Liver (tissue), 9 donors: Measurements from ENCODE around the gene FUCA2. TPM values are rescaled to one million over a fixed set of nuclear protein-coding genes. Genes with fewer than 3 reads are reported as not detected.

ENCODE experiments used
- DNase-seq: peaks from one replicate; pipeline ENCODE4 v3.0.0-alpha.2; 2017; ENCODE audit warnings: low spot score
- H3K27ac ChIP-seq, 2 donors: one replicate each; pipeline ENCODE4 v1.7.0; 2013; ENCODE audit warnings: inconsistent platforms in 2 of 2, low read length in 2 of 2, control low read depth in 1 of 2, low read depth in 1 of 2, mild to moderate bottlenecking in 1 of 2
- H3K27me3 ChIP-seq, 4 donors: one replicate each; pipeline versions ENCODE4 v1.6.1 to v1.7.0; 2013; ENCODE audit warnings: low read length in 3 of 4, inconsistent platforms in 1 of 4, mild to moderate bottlenecking in 1 of 4, moderate library complexity in 1 of 4; ENCODE audit not compliant: control insufficient read depth in 4 of 4, insufficient read depth in 4 of 4
- H3K36me3 ChIP-seq, 4 donors: one replicate each; pipeline versions ENCODE4 v1.6.1 to v1.7.0; 2013; ENCODE audit warnings: low read length in 3 of 4, mild to moderate bottlenecking in 3 of 4, low read depth in 1 of 4, moderate library complexity in 1 of 4; ENCODE audit not compliant: control insufficient read depth in 4 of 4, insufficient read depth in 3 of 4
- H3K4me1 ChIP-seq, 4 donors: one replicate each; pipeline versions ENCODE4 v1.6.1 to v1.7.0; 2013; ENCODE audit warnings: low read length in 3 of 4, mild to moderate bottlenecking in 3 of 4, moderate library complexity in 1 of 4; ENCODE audit not compliant: control insufficient read depth in 4 of 4, insufficient read depth in 4 of 4
- H3K4me3 ChIP-seq, 3 donors: one replicate each; pipeline versions ENCODE4 v1.6.1 to v1.7.0; 2013; ENCODE audit warnings: low read length in 3 of 3, control low read depth in 1 of 3, low read depth in 1 of 3, mild to moderate bottlenecking in 1 of 3
- H3K9ac ChIP-seq, 2 donors: one replicate each; pipeline ENCODE4 v1.7.0; 2013; ENCODE audit warnings: low read length in 2 of 2, mild to moderate bottlenecking in 2 of 2, moderate library complexity in 2 of 2, control low read depth in 1 of 2, low read depth in 1 of 2
- H3K9me3 ChIP-seq, 4 donors: one replicate each; pipeline versions ENCODE4 v1.6.1 to v1.7.0; 2013; ENCODE audit warnings: low read length in 3 of 4; ENCODE audit not compliant: control insufficient read depth in 4 of 4
- EGR1 ChIP-seq, 2 donors: IDR thresholded peaks; 2 replicates each; pipeline ENCODE4 v1.6.1; 2016 to 2018; ENCODE audit warnings: antibody characterized with exemption in 2 of 2, low read depth in 2 of 2
- GABPA ChIP-seq, 2 donors: IDR thresholded peaks in 1 of 2; conservative IDR thresholded peaks in 1 of 2; 2 replicates each; pipeline ENCODE4 v1.6.1; 2016; ENCODE audit warnings: antibody characterized with exemption in 2 of 2, mild to moderate bottlenecking in 1 of 2, moderate library complexity in 1 of 2
- HNF4A ChIP-seq, 2 donors: conservative IDR thresholded peaks; 2 replicates each; pipeline ENCODE4 v1.6.1; 2016; ENCODE audit warnings: antibody characterized with exemption in 2 of 2, mild to moderate bottlenecking in 2 of 2
- HNF4G ChIP-seq: IDR thresholded peaks from 2 replicates; pipeline ENCODE4 v1.6.1; 2016; ENCODE audit warnings: antibody characterized with exemption
- JUND ChIP-seq, 2 donors: IDR thresholded peaks; 2 replicates each; pipeline ENCODE4 v1.6.1; 2016; ENCODE audit warnings: antibody characterized with exemption in 2 of 2
- RXRA ChIP-seq, 2 donors: IDR thresholded peaks; 2 replicates each; pipeline ENCODE4 v1.6.1; 2017 to 2018; ENCODE audit warnings: antibody characterized with exemption in 2 of 2, mild to moderate bottlenecking in 1 of 2
- WGBS: extraction: QIAGEN DNeasy Blood & Tissue Kit; methylation state at CpG from one replicate; pipeline ENCODE4 v1.1.7; 2013; 5-methylcytosine and 5-hydroxymethylcytosine counted together
- polyA plus RNA-seq, 2 donors: library from polyadenylated mRNA; stranded (reverse) in 1 of 2; unstranded in 1 of 2; fragments of 200-250 nt in 1 of 2; fragments of >200 nt in 1 of 2; fragmentation: Nextera tagmentation in 1 of 2; extraction: Ambion mirVana in 1 of 2; gene quantifications; one replicate each; pipeline versions ENCODE4 v1.2.1 to v1.2.3, GENCODE V29; 2013 to 2015
- total RNA-seq, 2 donors: library from RNA; depleted of rRNA; stranded (reverse); fragments of >200 nt; gene quantifications; one replicate each; pipeline ENCODE4 v1.2.3, GENCODE V29; 2014
- TF ChIP-seq, protein P1 (sequence below): IDR thresholded peaks from 2 replicates; pipeline ENCODE4 v1.6.1; 2016; ENCODE audit warnings: antibody characterized with exemption
- TF ChIP-seq, protein P2 (sequence below): fragments of 150-350 bp; IDR thresholded peaks from 2 replicates; pipeline ENCODE4 v1.5.1; 2017; ENCODE audit warnings: improper control_type of control experiment, low read depth, low read length; ENCODE audit not compliant: missing input control
- TF ChIP-seq, protein P3 (sequence below): IDR thresholded peaks from 2 replicates; pipeline ENCODE4 v1.6.1; 2016; ENCODE audit warnings: antibody characterized with exemption
- TF ChIP-seq, protein P4 (sequence below): IDR thresholded peaks from 2 replicates; pipeline ENCODE4 v1.6.1; 2016; ENCODE audit warnings: antibody characterized with exemption, mild to moderate bottlenecking
- donor health status: healthy.
- donor health status: healthy.
- donor health status: healthy.
- donor health status: healthy.
- donor health status: healthy.

The FUCA2 gene
- total and polyA plus RNA-seq, 4 donors = 22.4 to 44.5 (median 35.1) TPM

DNA sequence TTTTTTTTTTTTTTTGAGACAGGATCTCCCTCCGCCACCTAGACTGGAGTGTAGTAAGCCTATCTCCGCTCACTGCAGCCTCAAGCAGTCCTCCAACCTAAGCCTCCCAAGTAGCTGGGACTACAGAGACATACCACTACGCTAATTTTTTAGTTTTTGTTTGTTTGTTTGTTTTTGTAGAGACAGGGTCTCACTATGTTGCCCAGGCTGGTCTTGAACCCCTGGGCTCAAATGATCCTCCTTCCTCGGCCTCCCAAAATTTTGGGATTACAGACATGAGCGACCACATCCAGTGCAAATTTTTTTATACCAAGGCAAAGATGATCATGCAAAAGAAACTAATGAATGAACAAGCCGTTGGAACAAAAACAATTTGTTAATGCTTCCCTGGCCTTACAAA is 5.3 kb downstream of the FUCA2 start:
- Histone ChIP-seq H3K9ac (no peak overlapping the region), H3K4me1 (peaks cover 0 to 9% (median 2%) of the 10 kb centered on the region in 4 donors), H3K27me3 (no peaks in the 10 kb centered on the region), H3K9me3 (no peaks in the 10 kb centered on the region), H3K4me3 (no peak overlapping the region), H3K27ac (no peak overlapping the region), H3K36me3 (peaks cover 0 to 12% (median 8%) of the 10 kb centered on the region in 4 donors)
- TF ChIP-seq GABPA (IDR thresholded peaks at IDR 0.05 in 1 of 2, conservative IDR thresholded peaks at IDR 0.05 in 1 of 2) = no peak
- no peak for TF ChIP-seq HNF4G
- no peak for TF ChIP-seq HNF4A (conservative IDR thresholded peaks at IDR 0.05)
- TF ChIP-seq EGR1 (IDR thresholded peaks at IDR 0.05; ENCODE audit: low read depth in 2 of 2) = no peak
- TF ChIP-seq, protein P1, sequence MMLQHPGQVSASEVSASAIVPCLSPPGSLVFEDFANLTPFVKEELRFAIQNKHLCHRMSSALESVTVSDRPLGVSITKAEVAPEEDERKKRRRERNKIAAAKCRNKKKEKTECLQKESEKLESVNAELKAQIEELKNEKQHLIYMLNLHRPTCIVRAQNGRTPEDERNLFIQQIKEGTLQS = no peak
- TF ChIP-seq, protein P2, sequence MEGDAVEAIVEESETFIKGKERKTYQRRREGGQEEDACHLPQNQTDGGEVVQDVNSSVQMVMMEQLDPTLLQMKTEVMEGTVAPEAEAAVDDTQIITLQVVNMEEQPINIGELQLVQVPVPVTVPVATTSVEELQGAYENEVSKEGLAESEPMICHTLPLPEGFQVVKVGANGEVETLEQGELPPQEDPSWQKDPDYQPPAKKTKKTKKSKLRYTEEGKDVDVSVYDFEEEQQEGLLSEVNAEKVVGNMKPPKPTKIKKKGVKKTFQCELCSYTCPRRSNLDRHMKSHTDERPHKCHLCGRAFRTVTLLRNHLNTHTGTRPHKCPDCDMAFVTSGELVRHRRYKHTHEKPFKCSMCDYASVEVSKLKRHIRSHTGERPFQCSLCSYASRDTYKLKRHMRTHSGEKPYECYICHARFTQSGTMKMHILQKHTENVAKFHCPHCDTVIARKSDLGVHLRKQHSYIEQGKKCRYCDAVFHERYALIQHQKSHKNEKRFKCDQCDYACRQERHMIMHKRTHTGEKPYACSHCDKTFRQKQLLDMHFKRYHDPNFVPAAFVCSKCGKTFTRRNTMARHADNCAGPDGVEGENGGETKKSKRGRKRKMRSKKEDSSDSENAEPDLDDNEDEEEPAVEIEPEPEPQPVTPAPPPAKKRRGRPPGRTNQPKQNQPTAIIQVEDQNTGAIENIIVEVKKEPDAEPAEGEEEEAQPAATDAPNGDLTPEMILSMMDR = no peak
- 98% methylated on average over 6 of the region's 6 CpGs for WGBS
- DNase-seq = no peak

DNA sequence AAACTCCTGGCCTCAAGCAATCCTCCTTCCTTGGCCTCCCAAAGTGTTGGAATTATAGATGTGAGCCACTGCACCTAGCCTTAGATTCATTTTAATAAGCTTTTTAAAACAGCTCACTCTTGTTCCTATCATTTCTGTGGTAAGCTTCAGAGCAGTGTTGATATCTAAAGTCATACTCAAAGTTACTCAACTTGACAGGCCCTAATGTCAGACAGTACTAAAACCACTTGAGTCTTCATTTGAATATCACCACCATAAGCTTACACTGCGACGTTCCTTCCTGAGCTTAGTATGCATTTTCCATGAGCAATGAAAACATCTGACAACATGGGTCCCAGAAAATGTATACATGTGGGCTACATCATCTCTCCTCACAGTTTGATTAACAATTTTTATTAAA is 6.0 kb downstream of the FUCA2 start:
- peaks cover 0 to 3% (median under 1%) of the 10 kb centered on the region in 4 donors for H3K4me1 ChIP-seq
- no peak for DNase-seq
- WGBS = 89% methylated on average over 2 of the region's 2 CpGs

More for the DNA sequence above, 6.0 kb downstream of the FUCA2 start:
- Histone ChIP-seq H3K4me3 (no peak overlapping the region), H3K36me3 (peaks cover 0 to 17% (median 11%) of the 10 kb centered on the region in 4 donors), H3K27ac (no peak overlapping the region), H3K27me3 (no peaks in the 10 kb centered on the region), H3K9me3 (no peaks in the 10 kb centered on the region), H3K9ac (no peak overlapping the region)
- TF ChIP-seq RXRA (IDR thresholded peaks at IDR 0.05) (no peak), JUND (IDR thresholded peaks at IDR 0.05) (no peak), HNF4G (no peak), GABPA (IDR thresholded peaks at IDR 0.05 in 1 of 2, conservative IDR thresholded peaks at IDR 0.05 in 1 of 2) (no peak)
- TF ChIP-seq, protein P1 = no peak
- TF ChIP-seq, protein P3, sequence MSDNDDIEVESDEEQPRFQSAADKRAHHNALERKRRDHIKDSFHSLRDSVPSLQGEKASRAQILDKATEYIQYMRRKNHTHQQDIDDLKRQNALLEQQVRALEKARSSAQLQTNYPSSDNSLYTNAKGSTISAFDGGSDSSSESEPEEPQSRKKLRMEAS = no peak
- TF ChIP-seq, protein P4, sequence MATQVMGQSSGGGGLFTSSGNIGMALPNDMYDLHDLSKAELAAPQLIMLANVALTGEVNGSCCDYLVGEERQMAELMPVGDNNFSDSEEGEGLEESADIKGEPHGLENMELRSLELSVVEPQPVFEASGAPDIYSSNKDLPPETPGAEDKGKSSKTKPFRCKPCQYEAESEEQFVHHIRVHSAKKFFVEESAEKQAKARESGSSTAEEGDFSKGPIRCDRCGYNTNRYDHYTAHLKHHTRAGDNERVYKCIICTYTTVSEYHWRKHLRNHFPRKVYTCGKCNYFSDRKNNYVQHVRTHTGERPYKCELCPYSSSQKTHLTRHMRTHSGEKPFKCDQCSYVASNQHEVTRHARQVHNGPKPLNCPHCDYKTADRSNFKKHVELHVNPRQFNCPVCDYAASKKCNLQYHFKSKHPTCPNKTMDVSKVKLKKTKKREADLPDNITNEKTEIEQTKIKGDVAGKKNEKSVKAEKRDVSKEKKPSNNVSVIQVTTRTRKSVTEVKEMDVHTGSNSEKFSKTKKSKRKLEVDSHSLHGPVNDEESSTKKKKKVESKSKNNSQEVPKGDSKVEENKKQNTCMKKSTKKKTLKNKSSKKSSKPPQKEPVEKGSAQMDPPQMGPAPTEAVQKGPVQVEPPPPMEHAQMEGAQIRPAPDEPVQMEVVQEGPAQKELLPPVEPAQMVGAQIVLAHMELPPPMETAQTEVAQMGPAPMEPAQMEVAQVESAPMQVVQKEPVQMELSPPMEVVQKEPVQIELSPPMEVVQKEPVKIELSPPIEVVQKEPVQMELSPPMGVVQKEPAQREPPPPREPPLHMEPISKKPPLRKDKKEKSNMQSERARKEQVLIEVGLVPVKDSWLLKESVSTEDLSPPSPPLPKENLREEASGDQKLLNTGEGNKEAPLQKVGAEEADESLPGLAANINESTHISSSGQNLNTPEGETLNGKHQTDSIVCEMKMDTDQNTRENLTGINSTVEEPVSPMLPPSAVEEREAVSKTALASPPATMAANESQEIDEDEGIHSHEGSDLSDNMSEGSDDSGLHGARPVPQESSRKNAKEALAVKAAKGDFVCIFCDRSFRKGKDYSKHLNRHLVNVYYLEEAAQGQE = no peak
